ENCODE results near the gene INPP5D.

INPP5D gene

GRCh38 chr2:233021771-233022170, 38.4 kb upstream of the INPP5D start:
- no peak for DNase-seq
- TF ChIP-seq CTCF (IDR thresholded peaks at IDR 0.05; ENCODE audit: low read depth, low read length), result no peak
- no peaks in the 10 kb centered on the region for H3K36me3 ChIP-seq

GRCh38 chr2:233022561-233022960, 37.6 kb upstream of the INPP5D start:
- Histone ChIP-seq H3K9me3 (no peaks in the 10 kb centered on the region), H3K36me3 (no peaks in the 10 kb centered on the region), H3K4me3 (ENCODE audit: low read depth, low read length) (no peak overlapping the region), H3K4me1 (no peaks in the 10 kb centered on the region), H3K27me3 (no peaks in the 10 kb centered on the region)
- no peak for DNase-seq
- TF ChIP-seq CTCF (IDR thresholded peaks at IDR 0.05; ENCODE audit: low read depth, low read length), result no peak

More at GRCh38 chr2:233021771-233022170, 38.4 kb upstream of the INPP5D start:
- Histone ChIP-seq H3K4me3 (ENCODE audit: low read depth, low read length) (no peak overlapping the region), H3K4me1 (no peaks in the 10 kb centered on the region), H3K9me3 (no peaks in the 10 kb centered on the region), H3K27me3 (no peaks in the 10 kb centered on the region)

GRCh38 chr2:233023007-233023760, 37.0 kb upstream of the INPP5D start:
- no peaks in the 10 kb centered on the region for H3K9me3 ChIP-seq
- no peak overlapping the region for H3K4me3 ChIP-seq (ENCODE audit: low read depth, low read length)
- no peaks in the 10 kb centered on the region for H3K36me3 ChIP-seq
- no peaks in the 10 kb centered on the region for H3K4me1 ChIP-seq
- no peak for DNase-seq
- H3K27me3 ChIP-seq, result no peaks in the 10 kb centered on the region
- no peak for TF ChIP-seq CTCF (IDR thresholded peaks at IDR 0.05; ENCODE audit: low read depth, low read length)

- Histone ChIP-seq H3K36me3 (no peaks in the 10 kb centered on the region), H3K4me1 (no peaks in the 10 kb centered on the region), H3K9me3 (no peaks in the 10 kb centered on the region), H3K27me3 (no peaks in the 10 kb centered on the region), H3K4me3 (ENCODE audit: low read depth, low read length) (no peak overlapping the region)
- no peak for DNase-seq
- TF ChIP-seq CTCF (IDR thresholded peaks at IDR 0.05; ENCODE audit: low read depth, low read length), result no peak
Observed at GRCh38 chr2:233023761-233024410, 36.3 kb upstream of the INPP5D start.

GRCh38 chr2:233025706-233026105, 34.4 kb upstream of the INPP5D start:
- no peak for TF ChIP-seq CTCF (IDR thresholded peaks at IDR 0.05; ENCODE audit: low read depth, low read length)
- DNase-seq, result no peak
- Histone ChIP-seq H3K9me3 (no peaks in the 10 kb centered on the region), H3K36me3 (no peaks in the 10 kb centered on the region), H3K27me3 (no peaks in the 10 kb centered on the region), H3K4me3 (ENCODE audit: low read depth, low read length) (no peak overlapping the region), H3K4me1 (no peaks in the 10 kb centered on the region)

GRCh38 chr2:233026198-233026813, 33.8 kb upstream of the INPP5D start:
- H3K36me3 ChIP-seq, result no peaks in the 10 kb centered on the region
- TF ChIP-seq CTCF (IDR thresholded peaks at IDR 0.05; ENCODE audit: low read depth, low read length), result no peak
- H3K9me3 ChIP-seq, result no peaks in the 10 kb centered on the region
- no peak for DNase-seq
- no peaks in the 10 kb centered on the region for H3K4me1 ChIP-seq
- H3K27me3 ChIP-seq, result no peaks in the 10 kb centered on the region
- H3K4me3 ChIP-seq (ENCODE audit: low read depth, low read length), result no peak overlapping the region

Measured in BE2C (cell line).